ENCODE results near the gene C9orf43. TPM values are rescaled to one million over a fixed set of nuclear protein-coding genes. Genes with fewer than 3 reads are reported as not detected.

The C9orf43 gene
- total and polyA plus RNA-seq, 9 of the 15 experiments (the other 6 are each of a cell fraction or from before 2014, with no cell fraction given): 0.21 to 0.58 (median 0.33) TPM

DNA sequence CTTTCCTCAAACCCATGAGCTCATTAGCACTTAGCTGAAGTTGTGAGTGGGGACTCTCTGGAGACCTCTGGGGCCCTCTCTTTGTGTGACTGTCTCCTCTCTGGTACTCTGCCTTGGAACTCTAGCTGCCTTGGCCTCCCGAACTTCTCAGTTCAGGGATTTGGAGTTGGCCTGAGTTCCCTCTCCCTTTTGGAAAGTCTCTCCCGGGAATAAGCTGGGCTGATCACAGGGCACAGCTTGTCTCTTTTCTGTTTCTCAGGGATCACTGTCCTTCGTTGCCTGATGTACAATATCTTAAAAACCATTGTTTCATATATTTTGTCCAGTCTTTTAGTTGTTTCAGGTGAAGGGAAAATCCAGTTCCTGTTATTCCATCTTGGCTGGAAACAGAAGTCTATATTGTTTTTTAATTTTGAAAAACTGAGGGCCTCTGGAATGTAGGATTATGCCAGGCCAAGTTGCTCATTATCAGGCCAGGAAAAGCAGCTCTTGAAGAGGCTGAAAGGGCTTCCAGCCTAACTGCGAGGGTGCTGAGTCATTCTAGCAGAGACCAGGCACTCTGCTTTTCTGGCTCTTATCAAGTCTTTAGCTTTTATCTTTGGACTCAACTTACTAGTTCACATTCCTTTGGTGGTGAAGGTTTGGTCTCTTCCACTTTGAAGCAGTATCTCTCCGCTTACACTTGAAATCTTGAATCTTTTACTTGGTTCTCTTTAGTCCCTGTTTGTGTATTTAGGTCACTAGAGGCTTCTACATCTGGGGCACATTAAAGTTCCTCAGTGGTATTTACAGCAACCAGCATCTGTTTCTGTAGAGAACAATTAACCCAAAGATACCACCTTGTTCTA is 44.6 kb downstream of the C9orf43 start (continued):
- TF ChIP-seq PRPF4 (IDR thresholded peaks at IDR 0.05; ENCODE audit: insufficient read depth, low read depth, low read length, poor library complexity, severe bottlenecking): no peak
- no peak for TF ChIP-seq MYC (IDR thresholded peaks at IDR 0.05; ENCODE audit: low read depth, low read length)
- TF ChIP-seq MYC (CRISPR knock-in tag; IDR thresholded peaks at IDR 0.05; ENCODE audit: borderline replicate concordance, low read depth): no peak
- no peak for TF ChIP-seq RHOXF2B (CRISPR knock-in tag; conservative IDR thresholded peaks at IDR 0.05)
- TF ChIP-seq ZNF431 (CRISPR knock-in tag; IDR thresholded peaks at IDR 0.05): no peak
- no peak for TF ChIP-seq ATF1 (CRISPR knock-in tag; IDR thresholded peaks at IDR 0.05)
- 0 out of 2 replicates have a peak, but pooled peaks have one; percentile 8 for TF ChIP-seq ATF1 (tag; IDR thresholded peaks at IDR 0.05)
- TF ChIP-seq RCOR1 (IDR thresholded peaks at IDR 0.05; ENCODE audit: borderline replicate concordance in 1 of 2, low read depth in 2 of 2, low read length in 2 of 2): peak; percentile 76 to 94; a peak in 3 of 4 replicates
- TF ChIP-seq, protein P1, sequence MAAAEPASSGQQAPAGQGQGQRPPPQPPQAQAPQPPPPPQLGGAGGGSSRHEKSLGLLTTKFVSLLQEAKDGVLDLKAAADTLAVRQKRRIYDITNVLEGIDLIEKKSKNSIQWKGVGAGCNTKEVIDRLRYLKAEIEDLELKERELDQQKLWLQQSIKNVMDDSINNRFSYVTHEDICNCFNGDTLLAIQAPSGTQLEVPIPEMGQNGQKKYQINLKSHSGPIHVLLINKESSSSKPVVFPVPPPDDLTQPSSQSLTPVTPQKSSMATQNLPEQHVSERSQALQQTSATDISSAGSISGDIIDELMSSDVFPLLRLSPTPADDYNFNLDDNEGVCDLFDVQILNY (CRISPR knock-in tag; IDR thresholded peaks at IDR 0.05): no peak
- TF ChIP-seq CREBBP (IDR thresholded peaks at IDR 0.05; ENCODE audit: low read depth, low read length): no peak
- TF ChIP-seq KDM5B (IDR thresholded peaks at IDR 0.05; ENCODE audit: insufficient replicate concordance, low read depth, low read length): no peak
- no peak for TF ChIP-seq ZNF3 (CRISPR knock-in tag; IDR thresholded peaks at IDR 0.05)
- no peak for TF ChIP-seq NCOA1 (IDR thresholded peaks at IDR 0.05; ENCODE audit: low read depth)
- no peak for TF ChIP-seq NR1H2 (CRISPR knock-in tag; IDR thresholded peaks at IDR 0.05)
- no peak for TF ChIP-seq ASH1L (IDR thresholded peaks at IDR 0.05; ENCODE audit: borderline replicate concordance, low read depth, partially characterized antibody)
- TF ChIP-seq RBM17 (IDR thresholded peaks at IDR 0.05; ENCODE audit: borderline replicate concordance, low read depth, low read length): no peak
- peak; percentile 94 for TF ChIP-seq NFE2L1 (tag; IDR thresholded peaks at IDR 0.05; ENCODE audit: borderline replicate concordance, low read depth)
- TF ChIP-seq XRCC5 (IDR thresholded peaks at IDR 0.05; ENCODE audit: low read depth, low read length): no peak
- TF ChIP-seq POLR3A (IDR thresholded peaks at IDR 0.05; ENCODE audit: borderline replicate concordance, extremely low read depth, insufficient read depth, insufficient read length): no peak
- no peak for TF ChIP-seq ZNF212 (CRISPR knock-in tag; IDR thresholded peaks at IDR 0.05)
- TF ChIP-seq, protein P2, sequence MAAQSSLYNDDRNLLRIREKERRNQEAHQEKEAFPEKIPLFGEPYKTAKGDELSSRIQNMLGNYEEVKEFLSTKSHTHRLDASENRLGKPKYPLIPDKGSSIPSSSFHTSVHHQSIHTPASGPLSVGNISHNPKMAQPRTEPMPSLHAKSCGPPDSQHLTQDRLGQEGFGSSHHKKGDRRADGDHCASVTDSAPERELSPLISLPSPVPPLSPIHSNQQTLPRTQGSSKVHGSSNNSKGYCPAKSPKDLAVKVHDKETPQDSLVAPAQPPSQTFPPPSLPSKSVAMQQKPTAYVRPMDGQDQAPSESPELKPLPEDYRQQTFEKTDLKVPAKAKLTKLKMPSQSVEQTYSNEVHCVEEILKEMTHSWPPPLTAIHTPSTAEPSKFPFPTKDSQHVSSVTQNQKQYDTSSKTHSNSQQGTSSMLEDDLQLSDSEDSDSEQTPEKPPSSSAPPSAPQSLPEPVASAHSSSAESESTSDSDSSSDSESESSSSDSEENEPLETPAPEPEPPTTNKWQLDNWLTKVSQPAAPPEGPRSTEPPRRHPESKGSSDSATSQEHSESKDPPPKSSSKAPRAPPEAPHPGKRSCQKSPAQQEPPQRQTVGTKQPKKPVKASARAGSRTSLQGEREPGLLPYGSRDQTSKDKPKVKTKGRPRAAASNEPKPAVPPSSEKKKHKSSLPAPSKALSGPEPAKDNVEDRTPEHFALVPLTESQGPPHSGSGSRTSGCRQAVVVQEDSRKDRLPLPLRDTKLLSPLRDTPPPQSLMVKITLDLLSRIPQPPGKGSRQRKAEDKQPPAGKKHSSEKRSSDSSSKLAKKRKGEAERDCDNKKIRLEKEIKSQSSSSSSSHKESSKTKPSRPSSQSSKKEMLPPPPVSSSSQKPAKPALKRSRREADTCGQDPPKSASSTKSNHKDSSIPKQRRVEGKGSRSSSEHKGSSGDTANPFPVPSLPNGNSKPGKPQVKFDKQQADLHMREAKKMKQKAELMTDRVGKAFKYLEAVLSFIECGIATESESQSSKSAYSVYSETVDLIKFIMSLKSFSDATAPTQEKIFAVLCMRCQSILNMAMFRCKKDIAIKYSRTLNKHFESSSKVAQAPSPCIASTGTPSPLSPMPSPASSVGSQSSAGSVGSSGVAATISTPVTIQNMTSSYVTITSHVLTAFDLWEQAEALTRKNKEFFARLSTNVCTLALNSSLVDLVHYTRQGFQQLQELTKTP (IDR thresholded peaks at IDR 0.05; ENCODE audit: low read depth in 1 of 2, partially characterized antibody in 2 of 2): no peak
- no peak for TF ChIP-seq PTBP1 (IDR thresholded peaks at IDR 0.05; ENCODE audit: low read depth, low read length)
- no peak for TF ChIP-seq CSDE1 (IDR thresholded peaks at IDR 0.05)
